HEK293 (cell line): ENCODE results near the gene IBA57.

Experiments
- CTCF ChIA-PET: fragments of 350-600 bp; formaldehyde crosslinking; extraction: SDS; loops from one replicate; lab custom pipeline; 2021; ENCODE audit warnings: antibody characterized with exemption; lab: Yijun Ruan, JAX
- POLR2A ChIA-PET: fragments of 300-600 bp; formaldehyde crosslinking; extraction: SDS; loops from one replicate; lab custom pipeline; 2020; ENCODE audit warnings: antibody characterized with exemption, inconsistent platforms; lab: Yijun Ruan, JAX
- H3K27ac ChIP-seq: fragments of 200-500 bp; sonication (Bioruptor generic); 2 replicates; pipeline ENCODE4 v1.5.1; 2014; ENCODE audit warnings: low read depth, low read length, control low read depth, inconsistent platforms; ENCODE audit errors: extremely low read depth
- H3K36me3 ChIP-seq, 2 experiments: fragments of 200-500 bp in 1 of 2; sonication (Bioruptor generic) in 1 of 2; 1 replicate in 1 of 2; 2 replicates in 1 of 2; pipeline ENCODE4 v1.5.1; 2014 to 2017; ENCODE audit warnings: inconsistent platforms in 2 of 2, low read length in 2 of 2; ENCODE audit not compliant: control insufficient read depth in 2 of 2, insufficient read depth in 1 of 2
- H3K4me1 ChIP-seq: fragments of 200-500 bp; sonication (Bioruptor generic); 2 replicates; pipeline ENCODE4 v1.5.1; 2014; ENCODE audit warnings: mild to moderate bottlenecking, low read length, inconsistent platforms; ENCODE audit not compliant: control insufficient read depth, insufficient read depth
- H3K4me3 ChIP-seq: 2 replicates; pipeline ENCODE4 v1.5.1; 2011; ENCODE audit warnings: low read depth, mild to moderate bottlenecking, control low read depth, low read length, moderate library complexity
- H3K9me3 ChIP-seq: fragments of 200-500 bp; sonication (Bioruptor generic); 2 replicates; pipeline ENCODE4 v1.5.1; 2014; ENCODE audit warnings: low read depth, low read length, inconsistent platforms; ENCODE audit not compliant: control insufficient read depth, insufficient read depth
- YY2 ChIP-seq: fragments of 450-650 bp; formaldehyde crosslinking; IDR thresholded peaks from 2 replicates; pipeline ENCODE4 v1.5.1; 2016; ENCODE audit warnings: missing biosample characterization, missing genetic modification characterization
- ZBTB1 ChIP-seq: fragments of 450-650 bp; formaldehyde crosslinking; IDR thresholded peaks from 2 replicates; pipeline ENCODE4 v1.5.1; 2016; ENCODE audit warnings: missing biosample characterization, missing genetic modification characterization
- ZBTB48 ChIP-seq: fragments of 450-650 bp; formaldehyde crosslinking; IDR thresholded peaks from 2 replicates; pipeline ENCODE4 v1.5.1; 2016; ENCODE audit warnings: missing biosample characterization, missing genetic modification characterization
- ZEB2 ChIP-seq: fragments of 450-650 bp; formaldehyde crosslinking; IDR thresholded peaks from 2 replicates; pipeline ENCODE4 v1.5.1; 2016; ENCODE audit warnings: missing biosample characterization, missing genetic modification characterization
- ZNF112 ChIP-seq: fragments of 450-650 bp; formaldehyde crosslinking; IDR thresholded peaks from 2 replicates; pipeline ENCODE4 v1.5.0; 2017; ENCODE audit warnings: missing biosample characterization, missing genetic modification characterization
- ZNF121 ChIP-seq: fragments of 450-650 bp; formaldehyde crosslinking; IDR thresholded peaks from 2 replicates; pipeline ENCODE4 v1.5.1; 2016; ENCODE audit warnings: missing biosample characterization, missing genetic modification characterization
- ZNF274 ChIP-seq, 2 experiments: fragments of 200-500 bp in 1 of 2; fragments of 450-650 bp in 1 of 2; sonication (Bioruptor generic) in 1 of 2; formaldehyde crosslinking in 1 of 2; IDR thresholded peaks; 2 replicates each; pipeline versions ENCODE4 v1.5.1 to v1.6.1; 2014 to 2016; ENCODE audit warnings: borderline replicate concordance in 1 of 2, inconsistent platforms in 1 of 2, low read length in 1 of 2, missing biosample characterization in 1 of 2, missing genetic modification characterization in 1 of 2
- ZNF292 ChIP-seq: fragments of 450-650 bp; formaldehyde crosslinking; IDR thresholded peaks from 2 replicates; pipeline ENCODE4 v1.5.1; 2016; ENCODE audit warnings: low read depth, missing biosample characterization, missing genetic modification characterization, borderline replicate concordance
- ZNF354C ChIP-seq: fragments of 450-650 bp; formaldehyde crosslinking; IDR thresholded peaks from 2 replicates; pipeline ENCODE4 v1.5.1; 2016; ENCODE audit warnings: missing biosample characterization, missing genetic modification characterization, low read depth, borderline replicate concordance
- ZNF571 ChIP-seq: fragments of 450-650 bp; formaldehyde crosslinking; IDR thresholded peaks from 2 replicates; pipeline ENCODE4 v1.5.0; 2017; ENCODE audit warnings: missing biosample characterization, missing genetic modification characterization
- ZNF623 ChIP-seq: fragments of 450-650 bp; formaldehyde crosslinking; IDR thresholded peaks from 2 replicates; pipeline ENCODE4 v1.5.1; 2016; ENCODE audit warnings: missing biosample characterization, missing genetic modification characterization
- ZNF626 ChIP-seq: fragments of 450-650 bp; sonication (Bioruptor Pico); formaldehyde crosslinking; IDR thresholded peaks from 2 replicates; pipeline ENCODE4 v1.5.1; 2018; ENCODE audit warnings: missing biosample characterization, missing genetic modification characterization, inconsistent platforms
- ZNF654 ChIP-seq: fragments of 450-650 bp; formaldehyde crosslinking; IDR thresholded peaks from 2 replicates; pipeline ENCODE4 v1.5.1; 2016; ENCODE audit warnings: low read depth, missing biosample characterization, missing genetic modification characterization
- ZNF677 ChIP-seq: fragments of 450-650 bp; IDR thresholded peaks from 2 replicates; pipeline ENCODE4 v1.5.0; 2018; ENCODE audit warnings: missing biosample characterization, mild to moderate bottlenecking, missing genetic modification characterization, moderate library complexity
- ZNF707 ChIP-seq: fragments of 450-650 bp; formaldehyde crosslinking; IDR thresholded peaks from 2 replicates; pipeline ENCODE4 v1.5.1; 2016; ENCODE audit warnings: missing biosample characterization, missing genetic modification characterization
- ZSCAN16 ChIP-seq: fragments of 450-650 bp; formaldehyde crosslinking; IDR thresholded peaks from 2 replicates; pipeline ENCODE4 v1.5.1; 2016; ENCODE audit warnings: missing biosample characterization, missing genetic modification characterization
- TF ChIP-seq, protein P1 (sequence below): fragments of 450-650 bp; formaldehyde crosslinking; IDR thresholded peaks from 2 replicates; pipeline ENCODE4 v1.5.1; 2016; ENCODE audit warnings: missing biosample characterization, missing genetic modification characterization, borderline replicate concordance
- TF ChIP-seq, protein P2 (sequence below): fragments of 450-650 bp; formaldehyde crosslinking; IDR thresholded peaks from 2 replicates; pipeline ENCODE4 v1.5.1; 2017; ENCODE audit warnings: missing biosample characterization, missing genetic modification characterization
- TF ChIP-seq, protein P3 (sequence below): fragments of 450-650 bp; formaldehyde crosslinking; IDR thresholded peaks from 2 replicates; pipeline ENCODE4 v1.5.1; 2017; ENCODE audit warnings: missing biosample characterization, missing genetic modification characterization
- TF ChIP-seq, protein P4 (sequence below): fragments of 450-650 bp; IDR thresholded peaks from 2 replicates; pipeline ENCODE4 v1.5.1; 2018; ENCODE audit warnings: missing biosample characterization, missing genetic modification characterization

The IBA57 gene

DNA sequence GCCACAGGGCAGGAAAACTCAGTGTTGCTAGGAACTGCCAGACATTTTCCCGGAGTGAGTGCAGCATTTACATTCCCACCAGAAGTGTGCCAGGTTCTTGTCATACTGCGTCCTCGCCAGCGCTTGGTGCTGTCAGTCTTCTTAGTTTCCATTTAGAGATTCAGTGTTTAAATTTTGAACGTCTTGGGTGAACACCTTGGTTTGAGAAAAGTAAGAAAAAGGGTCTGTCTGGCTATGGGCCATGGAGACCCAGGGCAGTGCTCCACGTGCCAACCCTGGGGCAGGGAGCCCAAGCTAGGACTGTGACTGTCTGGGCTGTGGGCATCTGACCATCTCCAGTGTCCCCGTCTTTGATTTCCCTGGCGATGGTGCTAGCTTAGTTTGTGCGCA lies 16.0 kb downstream of the IBA57 start:
- H3K36me3 ChIP-seq: no peaks in the 10 kb centered on the region
- H3K4me1 ChIP-seq: no peaks in the 10 kb centered on the region
- ChIA-PET CTCF (interaction anchor here (0.8 kb wide), 1 partner anchor 51 kb away, joined by 4 read pairs; no protein-coding TSS in a partner anchor), POLR2A (interaction anchor here (0.6 kb wide), 1 partner anchor 229 kb away, joined by 7 read pairs; no protein-coding TSS in a partner anchor)
- no peak overlapping the region for H3K27ac ChIP-seq
- no peak overlapping the region for H3K4me3 ChIP-seq
- TF ChIP-seq, protein P1, sequence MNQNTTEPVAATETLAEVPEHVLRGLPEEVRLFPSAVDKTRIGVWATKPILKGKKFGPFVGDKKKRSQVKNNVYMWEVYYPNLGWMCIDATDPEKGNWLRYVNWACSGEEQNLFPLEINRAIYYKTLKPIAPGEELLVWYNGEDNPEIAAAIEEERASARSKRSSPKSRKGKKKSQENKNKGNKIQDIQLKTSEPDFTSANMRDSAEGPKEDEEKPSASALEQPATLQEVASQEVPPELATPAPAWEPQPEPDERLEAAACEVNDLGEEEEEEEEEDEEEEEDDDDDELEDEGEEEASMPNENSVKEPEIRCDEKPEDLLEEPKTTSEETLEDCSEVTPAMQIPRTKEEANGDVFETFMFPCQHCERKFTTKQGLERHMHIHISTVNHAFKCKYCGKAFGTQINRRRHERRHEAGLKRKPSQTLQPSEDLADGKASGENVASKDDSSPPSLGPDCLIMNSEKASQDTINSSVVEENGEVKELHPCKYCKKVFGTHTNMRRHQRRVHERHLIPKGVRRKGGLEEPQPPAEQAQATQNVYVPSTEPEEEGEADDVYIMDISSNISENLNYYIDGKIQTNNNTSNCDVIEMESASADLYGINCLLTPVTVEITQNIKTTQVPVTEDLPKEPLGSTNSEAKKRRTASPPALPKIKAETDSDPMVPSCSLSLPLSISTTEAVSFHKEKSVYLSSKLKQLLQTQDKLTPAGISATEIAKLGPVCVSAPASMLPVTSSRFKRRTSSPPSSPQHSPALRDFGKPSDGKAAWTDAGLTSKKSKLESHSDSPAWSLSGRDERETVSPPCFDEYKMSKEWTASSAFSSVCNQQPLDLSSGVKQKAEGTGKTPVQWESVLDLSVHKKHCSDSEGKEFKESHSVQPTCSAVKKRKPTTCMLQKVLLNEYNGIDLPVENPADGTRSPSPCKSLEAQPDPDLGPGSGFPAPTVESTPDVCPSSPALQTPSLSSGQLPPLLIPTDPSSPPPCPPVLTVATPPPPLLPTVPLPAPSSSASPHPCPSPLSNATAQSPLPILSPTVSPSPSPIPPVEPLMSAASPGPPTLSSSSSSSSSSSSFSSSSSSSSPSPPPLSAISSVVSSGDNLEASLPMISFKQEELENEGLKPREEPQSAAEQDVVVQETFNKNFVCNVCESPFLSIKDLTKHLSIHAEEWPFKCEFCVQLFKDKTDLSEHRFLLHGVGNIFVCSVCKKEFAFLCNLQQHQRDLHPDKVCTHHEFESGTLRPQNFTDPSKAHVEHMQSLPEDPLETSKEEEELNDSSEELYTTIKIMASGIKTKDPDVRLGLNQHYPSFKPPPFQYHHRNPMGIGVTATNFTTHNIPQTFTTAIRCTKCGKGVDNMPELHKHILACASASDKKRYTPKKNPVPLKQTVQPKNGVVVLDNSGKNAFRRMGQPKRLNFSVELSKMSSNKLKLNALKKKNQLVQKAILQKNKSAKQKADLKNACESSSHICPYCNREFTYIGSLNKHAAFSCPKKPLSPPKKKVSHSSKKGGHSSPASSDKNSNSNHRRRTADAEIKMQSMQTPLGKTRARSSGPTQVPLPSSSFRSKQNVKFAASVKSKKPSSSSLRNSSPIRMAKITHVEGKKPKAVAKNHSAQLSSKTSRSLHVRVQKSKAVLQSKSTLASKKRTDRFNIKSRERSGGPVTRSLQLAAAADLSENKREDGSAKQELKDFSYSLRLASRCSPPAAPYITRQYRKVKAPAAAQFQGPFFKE: no peak
- TF ChIP-seq ZNF121 (no peak), ZNF354C (tag by site-specific recombination) (no peak), ZEB2 (tag by site-specific recombination) (no peak), ZNF707 (tag by site-specific recombination) (no peak), ZNF571 (tag by site-specific recombination) (no peak), ZNF626 (tag by site-specific recombination) (no peak), ZBTB48 (tag by site-specific recombination) (no peak), ZBTB1 (tag by site-specific recombination) (no peak), ZNF112 (tag by site-specific recombination) (no peak), ZNF654 (tag by site-specific recombination) (no peak), ZNF292 (tag by site-specific recombination) (no peak), ZSCAN16 (tag by site-specific recombination) (no peak), ZNF677 (tag by site-specific recombination) (no peak), YY2 (tag by site-specific recombination) (no peak), ZNF274 (IDR thresholded peaks at IDR 0.05; ENCODE audit: low read length) (no peak), ZNF274 (tag by site-specific recombination; IDR thresholded peaks at IDR 0.05; ENCODE audit: borderline replicate concordance) (no peak), ZNF623 (tag by site-specific recombination) (no peak)
- TF ChIP-seq, protein P2, sequence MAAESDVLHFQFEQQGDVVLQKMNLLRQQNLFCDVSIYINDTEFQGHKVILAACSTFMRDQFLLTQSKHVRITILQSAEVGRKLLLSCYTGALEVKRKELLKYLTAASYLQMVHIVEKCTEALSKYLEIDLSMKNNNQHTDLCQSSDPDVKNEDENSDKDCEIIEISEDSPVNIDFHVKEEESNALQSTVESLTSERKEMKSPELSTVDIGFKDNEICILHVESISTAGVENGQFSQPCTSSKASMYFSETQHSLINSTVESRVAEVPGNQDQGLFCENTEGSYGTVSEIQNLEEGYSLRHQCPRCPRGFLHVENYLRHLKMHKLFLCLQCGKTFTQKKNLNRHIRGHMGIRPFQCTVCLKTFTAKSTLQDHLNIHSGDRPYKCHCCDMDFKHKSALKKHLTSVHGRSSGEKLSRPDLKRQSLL (tag by site-specific recombination): no peak
- TF ChIP-seq, protein P3, sequence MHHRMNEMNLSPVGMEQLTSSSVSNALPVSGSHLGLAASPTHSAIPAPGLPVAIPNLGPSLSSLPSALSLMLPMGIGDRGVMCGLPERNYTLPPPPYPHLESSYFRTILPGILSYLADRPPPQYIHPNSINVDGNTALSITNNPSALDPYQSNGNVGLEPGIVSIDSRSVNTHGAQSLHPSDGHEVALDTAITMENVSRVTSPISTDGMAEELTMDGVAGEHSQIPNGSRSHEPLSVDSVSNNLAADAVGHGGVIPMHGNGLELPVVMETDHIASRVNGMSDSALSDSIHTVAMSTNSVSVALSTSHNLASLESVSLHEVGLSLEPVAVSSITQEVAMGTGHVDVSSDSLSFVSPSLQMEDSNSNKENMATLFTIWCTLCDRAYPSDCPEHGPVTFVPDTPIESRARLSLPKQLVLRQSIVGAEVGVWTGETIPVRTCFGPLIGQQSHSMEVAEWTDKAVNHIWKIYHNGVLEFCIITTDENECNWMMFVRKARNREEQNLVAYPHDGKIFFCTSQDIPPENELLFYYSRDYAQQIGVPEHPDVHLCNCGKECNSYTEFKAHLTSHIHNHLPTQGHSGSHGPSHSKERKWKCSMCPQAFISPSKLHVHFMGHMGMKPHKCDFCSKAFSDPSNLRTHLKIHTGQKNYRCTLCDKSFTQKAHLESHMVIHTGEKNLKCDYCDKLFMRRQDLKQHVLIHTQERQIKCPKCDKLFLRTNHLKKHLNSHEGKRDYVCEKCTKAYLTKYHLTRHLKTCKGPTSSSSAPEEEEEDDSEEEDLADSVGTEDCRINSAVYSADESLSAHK (tag by site-specific recombination): no peak
- TF ChIP-seq, protein P4, sequence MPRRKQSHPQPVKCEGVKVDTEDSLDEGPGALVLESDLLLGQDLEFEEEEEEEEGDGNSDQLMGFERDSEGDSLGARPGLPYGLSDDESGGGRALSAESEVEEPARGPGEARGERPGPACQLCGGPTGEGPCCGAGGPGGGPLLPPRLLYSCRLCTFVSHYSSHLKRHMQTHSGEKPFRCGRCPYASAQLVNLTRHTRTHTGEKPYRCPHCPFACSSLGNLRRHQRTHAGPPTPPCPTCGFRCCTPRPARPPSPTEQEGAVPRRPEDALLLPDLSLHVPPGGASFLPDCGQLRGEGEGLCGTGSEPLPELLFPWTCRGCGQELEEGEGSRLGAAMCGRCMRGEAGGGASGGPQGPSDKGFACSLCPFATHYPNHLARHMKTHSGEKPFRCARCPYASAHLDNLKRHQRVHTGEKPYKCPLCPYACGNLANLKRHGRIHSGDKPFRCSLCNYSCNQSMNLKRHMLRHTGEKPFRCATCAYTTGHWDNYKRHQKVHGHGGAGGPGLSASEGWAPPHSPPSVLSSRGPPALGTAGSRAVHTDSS: no peak
- no peaks in the 10 kb centered on the region for H3K9me3 ChIP-seq
